ENCODE results near the gene SERPINB10. TPM values are rescaled to one million over a fixed set of nuclear protein-coding genes. Genes with fewer than 3 reads are reported as not detected.

SERPINB10 gene
- total RNA-seq, result not detected in 2 replicates

GRCh38 chr18:63907664-63908063 lies at the start of gene SERPINB10:
TSS of gene SERPINB10 (plus strand) at chr18:63907958. CDS start at chr18:63915511, 7,553 bp downstream.

DNA sequence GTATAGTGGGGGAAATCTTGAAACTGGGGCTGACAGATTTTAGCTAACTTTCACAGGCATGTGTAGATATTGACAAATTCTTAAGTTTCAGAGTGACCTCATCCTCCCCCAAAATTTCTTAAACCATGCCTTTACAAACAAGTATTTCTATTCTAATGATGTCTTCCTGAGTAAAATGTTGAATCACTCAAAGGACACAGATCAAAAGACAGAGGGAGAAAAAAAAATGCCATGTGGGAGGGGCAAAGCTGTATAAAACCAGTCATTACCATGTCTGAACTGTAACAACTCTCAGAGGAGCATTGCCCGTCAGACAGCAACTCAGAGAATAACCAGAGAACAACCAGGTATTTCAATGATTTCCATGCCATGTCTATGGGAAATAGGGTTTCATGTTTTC lies 20.3 kb upstream of the SERPINB10 start, which contains the start of gene SERPINB2:
SERPINB2 (plus strand) TSS at position 282 of the 400 bp plus-strand sequence. CDS start 3,740 bp downstream, outside the sequence.

GRCh38 chr18:63949068-63949737 lies 41.4 kb downstream of the SERPINB10 start, which contains the start of gene HMSD:
TSS of gene HMSD (plus strand) at chr18:63949301. CDS start at chr18:63953456, 4,155 bp downstream.

GRCh38 chr18:63969942-63970808 lies 62.4 kb downstream of the SERPINB10 start, which contains the start of gene SERPINB8:
TSS of gene SERPINB8 (plus strand) at chr18:63970081. CDS start at chr18:63978309, 8,228 bp downstream.

Other genes starting within 250 kb of the SERPINB10 start
- gene SERPINB3, start 246.1 kb upstream of the SERPINB10 start, total RNA-seq, result 0.09 TPM in 1 of 2 replicates, not detected in the other
- gene SERPINB11, start 205.0 kb upstream of the SERPINB10 start, total RNA-seq, result not detected in 2 replicates
- gene SERPINB7, start 132.5 kb upstream of the SERPINB10 start, total RNA-seq, result 0.79 TPM in 1 of 2 replicates, not detected in the other
- gene SERPINB2, start 20.3 kb upstream of the SERPINB10 start, total RNA-seq, result 1.4 TPM in 1 of 2 replicates, not detected in the other
- not detected in 2 replicates for gene HMSD, start 41.3 kb downstream of the SERPINB10 start, total RNA-seq
- 5.8 and 8.8 TPM in 2 replicates for gene SERPINB8, start 62.1 kb downstream of the SERPINB10 start, total RNA-seq
- not detected in 2 replicates for gene LINC00305, start 241.1 kb downstream of the SERPINB10 start, total RNA-seq